Inferior parietal cortex (tissue), 1 donor: ENCODE data around the gene REC8.

Experiments used
- DNase-seq: peaks from one replicate; pipeline ENCODE4 v3.0.0-alpha.2; 2016; ENCODE audit errors: extremely low spot score

REC8 gene

GRCh38 chr14:24138396-24139271 lies 33.2 kb upstream of the REC8 start:
- DNase-seq, result no peak

GRCh38 chr14:24139272-24139934 lies 32.5 kb upstream of the REC8 start:
- DNase-seq, result no peak

- DNase-seq, result peak; percentile 99
These were observed 30.6 kb upstream of the REC8 start, which contains the start of gene EMC9 for GRCh38 chr14:24141097-24141880. Gene EMC9, minus strand, starts transcription at chr14:24141591. Its CDS starts 287 bp downstream, at chr14:24141304.

GRCh38 chr14:24143511-24143910 lies 28.4 kb upstream of the REC8 start:
- DNase-seq, result no peak

GRCh38 chr14:24144451-24144850 lies 27.4 kb upstream of the REC8 start:
- DNase-seq, result no peak

GRCh38 chr14:24145219-24145618 lies 26.7 kb upstream of the REC8 start:
- DNase-seq, result no peak

- no peak for DNase-seq
These were observed 26.0 kb upstream of the REC8 start for GRCh38 chr14:24145690-24146452.

GRCh38 chr14:24146453-24146977 lies 25.4 kb upstream of the REC8 start, which contains the start of gene PSME2:
Gene PSME2, minus strand, starts transcription at chr14:24146610. Its CDS starts 29 bp downstream, at chr14:24146581.
- DNase-seq, result peak; percentile 67

GRCh38 chr14:24146978-24147760 lies 24.7 kb upstream of the REC8 start, which contains the start of gene RNF31:
Gene RNF31, plus strand, starts transcription at chr14:24147498. Its CDS starts 201 bp downstream, at chr14:24147699.
- DNase-seq, result peak; percentile 97

GRCh38 chr14:24147761-24148428 lies 24.0 kb upstream of the REC8 start:
- DNase-seq, result no peak

- no peak for DNase-seq
These were observed 22.4 kb upstream of the REC8 start for GRCh38 chr14:24149302-24149969.

GRCh38 chr14:24150061-24150460 lies 21.8 kb upstream of the REC8 start:
- no peak for DNase-seq

- no peak for DNase-seq
These were observed 21.3 kb upstream of the REC8 start for GRCh38 chr14:24150567-24150966.

- no peak for DNase-seq
These were observed 20.9 kb upstream of the REC8 start for GRCh38 chr14:24150993-24151392.

- DNase-seq, result no peak
These were observed 20.3 kb upstream of the REC8 start for GRCh38 chr14:24151404-24152080.

GRCh38 chr14:24155100-24155499 lies 16.8 kb upstream of the REC8 start:
- no peak for DNase-seq

GRCh38 chr14:24156840-24157239 lies 15.0 kb upstream of the REC8 start:
- DNase-seq, result no peak

- DNase-seq, result no peak
These were observed 14.5 kb upstream of the REC8 start for GRCh38 chr14:24157331-24157730.
